GM21390 (cell line): ENCODE data around the gene CCL25.
"Not testable (repeated sequence)": the region's sequence is repeated elsewhere in the genome, so short reads cannot be mapped to it uniquely, and the experiment has no call there.

ENCODE experiments used
- ATAC-seq: cut with Tn5 transposase; IDR thresholded peaks from one replicate; pipeline ENCODE4 v1.9.1; 2021; ENCODE audit not compliant: unreplicated experiment

Gene CCL25

GRCh38 chr19:8052464-8052859, at the start of gene CCL25:
CCL25 (plus strand) TSS chr19:8052760; CDS start chr19:8053050, 290 bp downstream.
- ATAC-seq: no peak

GRCh38 chr19:8004001-8004400, 48.6 kb upstream of the CCL25 start:
- ATAC-seq: no peak

GRCh38 chr19:8004723-8005513, 47.6 kb upstream of the CCL25 start:
- ATAC-seq: peak; percentile 19

GRCh38 chr19:8005534-8006256, 46.9 kb upstream of the CCL25 start, which contains the start of gene ELAVL1:
ELAVL1 (minus strand) TSS chr19:8005641; CDS start chr19:7991815, 13,826 bp downstream.
- peak; percentile 52 for ATAC-seq

- no peak for ATAC-seq
These were observed 34.8 kb upstream of the CCL25 start for GRCh38 chr19:8017808-8018207.

- ATAC-seq: no peak
These were observed 31.9 kb upstream of the CCL25 start for GRCh38 chr19:8020681-8021080.

- ATAC-seq: no peak
These were observed 31.2 kb upstream of the CCL25 start for GRCh38 chr19:8021374-8021773.

GRCh38 chr19:8022275-8022674, 30.3 kb upstream of the CCL25 start:
- no peak for ATAC-seq

GRCh38 chr19:8023371-8023770, 29.2 kb upstream of the CCL25 start:
- ATAC-seq: no peak

- not testable (repeated sequence) for ATAC-seq
These were observed 28.3 kb upstream of the CCL25 start for GRCh38 chr19:8024256-8024655.

GRCh38 chr19:8025316-8025715, 27.2 kb upstream of the CCL25 start:
- no peak for ATAC-seq

GRCh38 chr19:8028951-8029491, 23.5 kb upstream of the CCL25 start:
- no peak for ATAC-seq

GRCh38 chr19:8030960-8031359, 21.6 kb upstream of the CCL25 start:
- no peak for ATAC-seq

GRCh38 chr19:8033287-8034177, 19.0 kb upstream of the CCL25 start:
- ATAC-seq: not testable (repeated sequence)

GRCh38 chr19:8034178-8034525, 18.4 kb upstream of the CCL25 start:
- no peak for ATAC-seq

GRCh38 chr19:8036434-8037099, 16.0 kb upstream of the CCL25 start:
- ATAC-seq: no peak

- ATAC-seq: no peak
These were observed 13.7 kb upstream of the CCL25 start for GRCh38 chr19:8038815-8039214.

GRCh38 chr19:8039231-8039630, 13.3 kb upstream of the CCL25 start:
- no peak for ATAC-seq

- no peak for ATAC-seq
These were observed 11.0 kb upstream of the CCL25 start for GRCh38 chr19:8041531-8041931.

GRCh38 chr19:8042900-8043299, 9.7 kb upstream of the CCL25 start:
- ATAC-seq: no peak
